ENCODE data around the gene ZNF791. TPM values are rescaled to one million over a fixed set of nuclear protein-coding genes. Genes with fewer than 3 reads are reported as not detected.

The ZNF791 gene
- total RNA-seq, 4 donors from 2014 or later = 14.0 to 21.6 (median 17.3) TPM

DNA sequence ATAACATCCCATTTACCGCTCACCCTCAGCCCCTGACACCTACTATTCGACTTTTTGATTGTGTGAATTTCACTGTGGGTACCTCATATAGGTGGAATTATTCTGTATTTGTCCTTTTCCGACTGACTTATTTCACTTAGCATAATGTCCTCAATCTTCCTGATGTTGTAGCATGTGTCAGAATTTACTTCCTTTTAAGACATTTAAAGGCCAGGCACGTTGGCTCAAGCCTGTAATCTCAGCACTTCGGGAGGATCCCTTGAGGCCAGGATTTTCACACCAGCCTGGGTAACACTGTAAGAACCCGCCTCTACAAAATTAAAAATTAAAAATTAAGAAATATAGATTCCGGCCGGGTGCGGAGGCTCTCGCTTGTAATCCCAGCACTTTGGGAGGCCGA, 13.1 kb upstream of the ZNF791 start:
- peaks cover 5 to 41% (median 28%) of the 10 kb centered on the region in 4 donors for H3K36me3 ChIP-seq
- intact Hi-C loops (cut with DNase I) = no loop called here
- 80% methylated on average over 11 of the region's 11 CpGs for WGBS

DNA sequence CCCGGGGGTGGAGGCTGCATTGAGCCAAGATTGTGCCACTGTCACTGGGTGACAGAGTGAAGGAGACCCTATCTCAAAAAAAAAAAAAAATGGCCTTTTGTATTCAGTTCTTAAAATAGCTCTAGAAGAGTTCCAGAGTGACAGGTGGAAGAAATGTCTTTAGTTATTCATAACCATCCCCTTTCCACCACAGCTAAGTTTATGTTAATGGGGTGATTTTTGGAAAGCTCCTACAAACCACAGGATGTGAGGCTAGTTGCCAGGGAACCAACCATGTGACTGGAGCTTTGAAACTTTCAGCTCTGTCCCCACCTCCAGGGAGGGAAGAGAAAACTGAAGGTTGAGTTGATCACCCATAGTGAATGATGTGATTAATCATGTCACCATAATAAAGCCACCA, 7.0 kb upstream of the ZNF791 start:
- no peak for DNase-seq (ENCODE audit: extremely low spot score)
- peaks cover 5 to 71% (median 53%) of the 10 kb centered on the region in 4 donors for H3K36me3 ChIP-seq
- H3K9me3 ChIP-seq = no peaks in the 10 kb centered on the region
- no peak overlapping the region for H3K27ac ChIP-seq (replicated peaks in 1 of 4)
- H3K27me3 ChIP-seq = no peaks in the 10 kb centered on the region
- TF ChIP-seq POLR2AphosphoS5 (IDR thresholded peaks at IDR 0.05) (no peak), POLR2A (IDR thresholded peaks at IDR 0.05; ENCODE audit: low read depth) (no peak), EP300 (IDR thresholded peaks at IDR 0.05) (no peak)
- TF ChIP-seq, protein P1, sequence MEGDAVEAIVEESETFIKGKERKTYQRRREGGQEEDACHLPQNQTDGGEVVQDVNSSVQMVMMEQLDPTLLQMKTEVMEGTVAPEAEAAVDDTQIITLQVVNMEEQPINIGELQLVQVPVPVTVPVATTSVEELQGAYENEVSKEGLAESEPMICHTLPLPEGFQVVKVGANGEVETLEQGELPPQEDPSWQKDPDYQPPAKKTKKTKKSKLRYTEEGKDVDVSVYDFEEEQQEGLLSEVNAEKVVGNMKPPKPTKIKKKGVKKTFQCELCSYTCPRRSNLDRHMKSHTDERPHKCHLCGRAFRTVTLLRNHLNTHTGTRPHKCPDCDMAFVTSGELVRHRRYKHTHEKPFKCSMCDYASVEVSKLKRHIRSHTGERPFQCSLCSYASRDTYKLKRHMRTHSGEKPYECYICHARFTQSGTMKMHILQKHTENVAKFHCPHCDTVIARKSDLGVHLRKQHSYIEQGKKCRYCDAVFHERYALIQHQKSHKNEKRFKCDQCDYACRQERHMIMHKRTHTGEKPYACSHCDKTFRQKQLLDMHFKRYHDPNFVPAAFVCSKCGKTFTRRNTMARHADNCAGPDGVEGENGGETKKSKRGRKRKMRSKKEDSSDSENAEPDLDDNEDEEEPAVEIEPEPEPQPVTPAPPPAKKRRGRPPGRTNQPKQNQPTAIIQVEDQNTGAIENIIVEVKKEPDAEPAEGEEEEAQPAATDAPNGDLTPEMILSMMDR (IDR thresholded peaks at IDR 0.05) = no peak
- H3K4me1 ChIP-seq = peaks cover 0 to 18% (median under 1%) of the 10 kb centered on the region in 4 donors
- H3K4me3 ChIP-seq = no peak overlapping the region
- WGBS = 71% methylated on average over 1 of the region's 1 CpG
- intact Hi-C loops (cut with DNase I) = no loop called here

More for the DNA sequence above, 13.1 kb upstream of the ZNF791 start:
- no peak for TF ChIP-seq POLR2A (IDR thresholded peaks at IDR 0.05; ENCODE audit: low read depth)
- no peak for TF ChIP-seq POLR2AphosphoS5 (IDR thresholded peaks at IDR 0.05)
- TF ChIP-seq, protein P1 (IDR thresholded peaks at IDR 0.05) = no peak
- no peak for TF ChIP-seq EP300 (IDR thresholded peaks at IDR 0.05)
- DNase-seq (ENCODE audit: extremely low spot score) = no peak
- no peak overlapping the region for H3K4me3 ChIP-seq
- H3K9me3 ChIP-seq = no peaks in the 10 kb centered on the region
- H3K4me1 ChIP-seq = no peaks in the 10 kb centered on the region
- H3K27ac ChIP-seq (replicated peaks in 1 of 4) = no peak overlapping the region
- no peaks in the 10 kb centered on the region for H3K27me3 ChIP-seq

DNA sequence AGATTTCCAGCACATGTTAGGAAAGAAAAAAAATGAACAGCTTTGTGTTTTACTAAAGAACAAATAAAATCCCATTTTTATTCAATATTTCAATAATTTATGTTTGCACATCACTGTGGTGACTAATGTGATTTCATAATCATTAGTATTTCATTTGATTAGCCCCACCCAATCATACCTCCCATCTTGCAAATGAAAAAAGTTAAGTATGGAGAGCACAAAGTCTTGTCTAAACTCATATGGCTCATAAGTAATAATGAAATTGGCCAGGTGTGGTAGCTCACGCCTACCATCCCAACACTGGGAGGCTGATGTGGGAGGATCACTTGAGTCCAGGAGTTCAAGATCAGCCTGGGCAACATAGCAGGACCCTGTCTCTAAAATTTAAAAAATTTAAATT, 3.9 kb upstream of the ZNF791 start:
- no peaks in the 10 kb centered on the region for H3K9me3 ChIP-seq
- peaks cover 0 to 63% (median 46%) of the 10 kb centered on the region in 4 donors for H3K36me3 ChIP-seq
- no peak overlapping the region for H3K4me3 ChIP-seq
- no peaks in the 10 kb centered on the region for H3K27me3 ChIP-seq
- peaks cover 7 to 38% (median 15%) of the 10 kb centered on the region in 4 donors for H3K4me1 ChIP-seq
- H3K27ac ChIP-seq (replicated peaks in 1 of 4) = no peak overlapping the region
- TF ChIP-seq POLR2A (IDR thresholded peaks at IDR 0.05; ENCODE audit: low read depth) = no peak
- WGBS = 100% methylated on average over 1 of the region's 1 CpG
- no peak for DNase-seq (ENCODE audit: extremely low spot score)
- intact Hi-C loops (cut with DNase I) = no loop called here

DNA sequence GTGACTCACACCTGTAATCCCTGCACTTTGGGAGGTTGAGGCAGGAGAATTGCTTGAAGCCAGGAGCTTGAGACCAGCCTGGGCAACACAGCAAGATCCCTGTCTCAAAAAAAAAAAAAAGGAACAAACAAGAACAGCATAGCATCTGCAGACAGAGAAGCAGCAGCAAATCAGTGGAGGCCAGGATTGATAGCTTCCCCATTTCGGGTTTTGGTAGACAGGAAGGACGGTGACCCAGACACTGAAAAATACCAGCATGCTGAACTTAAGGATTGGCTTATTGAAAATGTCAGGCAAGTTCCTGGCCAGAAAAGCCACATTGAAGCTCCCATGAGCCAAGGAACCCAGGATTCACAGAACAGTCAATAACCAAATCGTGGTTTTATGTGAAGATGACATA, 3.1 kb upstream of the ZNF791 start:
- no peaks in the 10 kb centered on the region for H3K27me3 ChIP-seq
- TF ChIP-seq, protein P1 (IDR thresholded peaks at IDR 0.05) = no peak
- TF ChIP-seq POLR2A (IDR thresholded peaks at IDR 0.05; ENCODE audit: low read depth) = no peak
- TF ChIP-seq POLR2AphosphoS5 (IDR thresholded peaks at IDR 0.05) = no peak
- TF ChIP-seq EP300 (IDR thresholded peaks at IDR 0.05) = no peak
- WGBS = 85% methylated on average over 3 of the region's 3 CpGs
- no peak overlapping the region for H3K27ac ChIP-seq (replicated peaks in 1 of 4)
- peaks cover 16 to 46% (median 24%) of the 10 kb centered on the region in 4 donors for H3K4me1 ChIP-seq
- H3K9me3 ChIP-seq = no peaks in the 10 kb centered on the region
- DNase-seq (ENCODE audit: extremely low spot score) = no peak
- no peak overlapping the region for H3K4me3 ChIP-seq
- intact Hi-C loops (cut with DNase I) = no loop called here
- peaks cover 4 to 64% (median 47%) of the 10 kb centered on the region in 4 donors for H3K36me3 ChIP-seq

DNA sequence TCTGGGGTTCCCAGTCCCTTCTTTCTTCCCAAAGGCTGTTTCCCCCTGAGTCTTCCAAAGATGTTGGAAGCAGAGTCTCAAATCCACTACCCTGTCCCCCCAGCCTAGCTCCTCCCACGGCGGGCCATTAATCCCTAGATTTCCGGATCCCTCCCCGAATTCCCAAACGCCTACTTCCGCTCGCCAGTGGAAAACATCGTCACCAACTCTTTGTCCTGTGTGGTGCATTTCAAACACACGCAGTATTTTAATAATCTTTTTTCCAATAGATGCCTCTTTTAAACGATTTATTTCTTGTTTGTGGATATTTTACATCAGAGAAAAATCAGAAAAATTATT, 610 bp downstream of the ZNF791 start:
- TF ChIP-seq, protein P1 (IDR thresholded peaks at IDR 0.05) = peak in 1 of 3 experiments; percentile 13
- TF ChIP-seq POLR2AphosphoS5 (IDR thresholded peaks at IDR 0.05) = peak in 1 of 2 donors; percentile 76
- no peak for TF ChIP-seq EP300 (IDR thresholded peaks at IDR 0.05)
- intact Hi-C loops (cut with DNase I) = no loop called here
- Histone ChIP-seq H3K27me3 (no peaks in the 10 kb centered on the region), H3K4me1 (peaks cover 33 to 74% (median 55%) of the 10 kb centered on the region in 4 donors), H3K36me3 (peaks cover 5 to 53% (median 41%) of the 10 kb centered on the region in 4 donors), H3K4me3 (peak overlapping the region; percentile 87 to 100 (median 96)), H3K9me3 (no peaks in the 10 kb centered on the region), H3K27ac (replicated peaks in 1 of 4) (peak overlapping the region; percentile 98 to 100 (median 100))
- peak; percentile 93 for DNase-seq (ENCODE audit: extremely low spot score)
- under 1% methylated on average over 10 of the region's 10 CpGs for WGBS
